Subcutaneous preadipocyte (primary cell): Measurements from ENCODE around the gene ASB17. TPM values are rescaled to one million over a fixed set of nuclear protein-coding genes. Genes with fewer than 3 reads are reported as not detected.

Source experiments
- total RNA-seq: library from RNA; depleted of rRNA; stranded (reverse); fragments of >200 nt; gene quantifications from 2 replicates; pipeline ENCODE4 v1.2.3, GENCODE V29; 2012

The ASB17 gene, protein sequence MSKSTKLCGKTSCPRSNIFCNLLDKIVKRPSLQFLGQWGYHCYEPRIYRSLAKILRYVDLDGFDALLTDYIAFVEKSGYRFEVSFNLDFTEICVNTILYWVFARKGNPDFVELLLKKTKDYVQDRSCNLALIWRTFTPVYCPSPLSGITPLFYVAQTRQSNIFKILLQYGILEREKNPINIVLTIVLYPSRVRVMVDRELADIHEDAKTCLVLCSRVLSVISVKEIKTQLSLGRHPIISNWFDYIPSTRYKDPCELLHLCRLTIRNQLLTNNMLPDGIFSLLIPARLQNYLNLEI
- not detected in 2 replicates for total RNA-seq

DNA sequence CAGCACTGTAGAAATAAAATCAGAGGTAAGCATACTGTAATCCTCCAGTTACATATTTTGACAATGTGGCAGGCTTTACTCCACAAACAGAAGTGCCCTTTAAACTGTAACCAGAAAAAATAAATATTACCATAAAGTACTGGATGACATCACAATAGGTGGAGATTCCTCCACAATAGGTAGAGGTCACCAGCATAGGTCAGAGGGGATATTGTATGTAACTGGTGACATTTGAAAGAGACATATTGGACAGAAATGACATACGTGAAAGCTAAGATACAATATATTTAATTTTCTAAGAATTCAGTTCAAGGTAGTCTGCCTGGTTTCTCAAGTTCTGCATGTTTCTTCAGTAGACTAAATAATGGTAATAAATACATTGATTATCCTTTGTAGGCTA, at the start of gene ASB17:
ASB17 (minus strand) TSS at position 101 of the 400 bp plus-strand sequence. CDS start 113 bp downstream, outside the sequence.

Other genes starting within 250 kb of the ASB17 start
- gene ACADM, start 207.7 kb downstream of the ASB17 start, total RNA-seq, result 20.2 and 25.6 TPM in 2 replicates
- 93.0 and 104 TPM in 2 replicates for gene RABGGTB, start 146.1 kb downstream of the ASB17 start, total RNA-seq
- under 0.01 and 0.20 TPM in 2 replicates for gene MSH4, start 135.5 kb downstream of the ASB17 start, total RNA-seq
- under 0.01 and 0.39 TPM in 2 replicates for gene ST6GALNAC3, start 142.3 kb upstream of the ASB17 start, total RNA-seq